GM19238 (cell line): ENCODE data around the gene BCAS1.

Source experiments
- DNase-seq: peaks from one replicate; pipeline ENCODE4 v3.0.0; 2011; ENCODE audit warnings: low spot score; ENCODE audit not compliant: insufficient read length

BCAS1 gene

GRCh38 chr20:54051068-54051467 lies 19.3 kb downstream of the BCAS1 start:
- DNase-seq, result no peak

GRCh38 chr20:54048891-54049545 lies 21.4 kb downstream of the BCAS1 start:
- no peak for DNase-seq

- no peak for DNase-seq
These were observed 21.9 kb downstream of the BCAS1 start for GRCh38 chr20:54048481-54048880.

- DNase-seq, result no peak
These were observed 22.7 kb downstream of the BCAS1 start for GRCh38 chr20:54047720-54048119.

GRCh38 chr20:54047048-54047447 lies 23.3 kb downstream of the BCAS1 start:
- DNase-seq, result no peak

- no peak for DNase-seq
These were observed 26.2 kb downstream of the BCAS1 start for GRCh38 chr20:54044156-54044555.

GRCh38 chr20:54043076-54043967 lies 27.1 kb downstream of the BCAS1 start:
- DNase-seq, result no peak

- DNase-seq, result no peak
These were observed 28.4 kb downstream of the BCAS1 start for GRCh38 chr20:54042021-54042420.

GRCh38 chr20:54041336-54041735 lies 29.1 kb downstream of the BCAS1 start:
- DNase-seq, result no peak

- no peak for DNase-seq
These were observed 29.9 kb downstream of the BCAS1 start for GRCh38 chr20:54040531-54040930.

GRCh38 chr20:54038961-54039360 lies 31.4 kb downstream of the BCAS1 start:
- DNase-seq, result no peak

- no peak for DNase-seq
These were observed 32.9 kb downstream of the BCAS1 start for GRCh38 chr20:54037525-54037924.

GRCh38 chr20:54029643-54030042 lies 40.8 kb downstream of the BCAS1 start:
- no peak for DNase-seq

- no peak for DNase-seq
These were observed 41.2 kb downstream of the BCAS1 start for GRCh38 chr20:54029176-54029575.

- DNase-seq, result no peak
These were observed 42.0 kb downstream of the BCAS1 start for GRCh38 chr20:54028276-54029011.

- DNase-seq, result no peak
These were observed 42.7 kb downstream of the BCAS1 start for GRCh38 chr20:54027704-54028103.

- DNase-seq, result no peak
These were observed 43.9 kb downstream of the BCAS1 start for GRCh38 chr20:54026295-54027064.

GRCh38 chr20:54025251-54025771 lies 45.1 kb downstream of the BCAS1 start:
- DNase-seq, result no peak

- no peak for DNase-seq
These were observed 47.0 kb downstream of the BCAS1 start for GRCh38 chr20:54023406-54023805.

- DNase-seq, result no peak
These were observed 48.8 kb downstream of the BCAS1 start for GRCh38 chr20:54021446-54022235.
